Endometrium (tissue), 2 donors: ENCODE results near the gene KATNAL2.
"Not testable (repeated sequence)": the region's sequence is repeated elsewhere in the genome, so short reads cannot be mapped to it uniquely, and the experiment has no call there.

ENCODE experiments used
- FAIRE-seq: peaks from 2 replicates; lab custom pipeline; 2012; peaks lifted over from hg19 to GRCh38; lab: Jason Lieb, UNC
- donor health status: control.
- donor health status: control.

Gene KATNAL2

GRCh38 chr18:47034591-47034990 is 117.2 kb downstream of the KATNAL2 start:
- not testable (repeated sequence) for FAIRE-seq

GRCh38 chr18:47035156-47035671 is 117.8 kb downstream of the KATNAL2 start, which contains the start of gene ELOA2:
Gene ELOA2, minus strand, starts transcription at chr18:47035621. Its CDS starts 357 bp downstream, at chr18:47035264.
- FAIRE-seq = no peak

- FAIRE-seq = no peak
Measured at GRCh38 chr18:47036298-47036874, 119.0 kb downstream of the KATNAL2 start.

- FAIRE-seq = no peak
Measured at GRCh38 chr18:47036927-47037578, 119.7 kb downstream of the KATNAL2 start.

- FAIRE-seq = no peak
Measured at GRCh38 chr18:47040982-47041381, 123.6 kb downstream of the KATNAL2 start.

GRCh38 chr18:47050468-47050867 is 133.1 kb downstream of the KATNAL2 start:
- FAIRE-seq = peak; percentile 46

GRCh38 chr18:47054369-47054768 is 137.0 kb downstream of the KATNAL2 start:
- FAIRE-seq = no peak

- no peak for FAIRE-seq
Measured at GRCh38 chr18:47062471-47062870, 145.1 kb downstream of the KATNAL2 start.

GRCh38 chr18:47063096-47063495 is 145.7 kb downstream of the KATNAL2 start:
- no peak for FAIRE-seq

- no peak for FAIRE-seq
Measured at GRCh38 chr18:47067648-47068047, 150.2 kb downstream of the KATNAL2 start.

- no peak for FAIRE-seq
Measured at GRCh38 chr18:47075098-47075883, 157.9 kb downstream of the KATNAL2 start.

GRCh38 chr18:47077111-47077510 is 159.7 kb downstream of the KATNAL2 start:
- no peak for FAIRE-seq

GRCh38 chr18:47080872-47081271 is 163.5 kb downstream of the KATNAL2 start:
- FAIRE-seq = no peak

GRCh38 chr18:47081578-47081977 is 164.2 kb downstream of the KATNAL2 start:
- FAIRE-seq = no peak

GRCh38 chr18:47087676-47088075 is 170.3 kb downstream of the KATNAL2 start:
- no peak for FAIRE-seq

GRCh38 chr18:47095810-47096209 is 178.4 kb downstream of the KATNAL2 start:
- no peak for FAIRE-seq

- FAIRE-seq = no peak
Measured at GRCh38 chr18:47100212-47100831, 182.9 kb downstream of the KATNAL2 start.

- no peak for FAIRE-seq
Measured at GRCh38 chr18:47108373-47108772, 191.0 kb downstream of the KATNAL2 start.

- FAIRE-seq = no peak
Measured at GRCh38 chr18:47108998-47109405, 191.6 kb downstream of the KATNAL2 start.

GRCh38 chr18:47109720-47110119 is 192.3 kb downstream of the KATNAL2 start:
- FAIRE-seq = no peak

GRCh38 chr18:47110492-47111274 is 193.3 kb downstream of the KATNAL2 start:
- no peak for FAIRE-seq
